CD14-positive monocyte (primary cell): Measurements from ENCODE around the gene GLI1. TPM values are rescaled to one million over a fixed set of nuclear protein-coding genes. Genes with fewer than 3 reads are reported as not detected.

ENCODE experiments used
- DNase-seq, 3 donors: peaks; one replicate each; pipeline ENCODE4 v3.0.0-alpha.2; 2011 to 2022
- H2AFZ ChIP-seq: 2 replicates; pipeline ENCODE4 v1.6.0; 2012; ENCODE audit warnings: mild to moderate bottlenecking, low read depth, low read length, inconsistent platforms; ENCODE audit not compliant: insufficient read depth, poor library complexity, severe bottlenecking
- H3K27ac ChIP-seq, 2 donors: 1 replicate in 1 of 2; 2 replicates in 1 of 2; pipeline ENCODE4 v1.5.1; 2012 to 2013; ENCODE audit warnings: low read length in 2 of 2, control low read depth in 1 of 2, inconsistent platforms in 1 of 2, low read depth in 1 of 2, mild to moderate bottlenecking in 1 of 2
- H3K27me3 ChIP-seq, 2 donors: one replicate each; pipeline versions ENCODE4 v1.6.0 to v1.6.1; 2011 to 2013; ENCODE audit warnings: low read length in 2 of 2; ENCODE audit not compliant: control insufficient read depth in 2 of 2, insufficient read depth in 2 of 2
- H3K36me3 ChIP-seq, 2 donors: replicated peaks in 1 of 2; 1 replicate in 1 of 2; 2 replicates in 1 of 2; pipeline versions ENCODE4 v1.5.1 to v1.6.1; 2012 to 2013; ENCODE audit warnings: low read length in 2 of 2, control low read depth in 1 of 2, inconsistent platforms in 1 of 2, mild to moderate bottlenecking in 1 of 2; ENCODE audit not compliant: insufficient read depth in 2 of 2, control insufficient read depth in 1 of 2
- H3K4me1 ChIP-seq, 2 donors: 1 replicate in 1 of 2; 2 replicates in 1 of 2; pipeline versions ENCODE4 v1.5.1 to v1.6.1; 2012 to 2013; ENCODE audit warnings: low read length in 2 of 2, control low read depth in 1 of 2, inconsistent platforms in 1 of 2, mild to moderate bottlenecking in 1 of 2, moderate library complexity in 1 of 2; ENCODE audit not compliant: insufficient read depth in 2 of 2, control insufficient read depth in 1 of 2
- H3K4me2 ChIP-seq: replicated peaks from 2 replicates; pipeline ENCODE3; 2012; ENCODE audit warnings: low read length, moderate library complexity, mild to moderate bottlenecking; ENCODE audit not compliant: poor library complexity, severe bottlenecking; ENCODE audit errors: extremely low read depth
- H3K4me3 ChIP-seq, 3 experiments: fragments of 200-600 bp in 1 of 3; sonication (generic) in 1 of 3; replicated peaks in 1 of 3; 1 replicate in 2 of 3; 2 replicates in 1 of 3; pipeline ENCODE4 v1.5.1; 2011 to 2013; ENCODE audit warnings: low read length in 3 of 3, mild to moderate bottlenecking in 3 of 3, control low read depth in 2 of 3, low read depth in 2 of 3, inconsistent platforms in 1 of 3, moderate library complexity in 1 of 3
- H3K79me2 ChIP-seq: 2 replicates; pipeline ENCODE4 v1.6.0; 2012; ENCODE audit warnings: mild to moderate bottlenecking, control low read depth, inconsistent platforms, low read length, moderate library complexity; ENCODE audit not compliant: insufficient read depth
- H3K9ac ChIP-seq: 2 replicates; pipeline ENCODE4 v1.6.0; 2017; ENCODE audit warnings: low read length, mild to moderate bottlenecking; ENCODE audit not compliant: insufficient read depth, poor library complexity, severe bottlenecking
- H3K9me3 ChIP-seq, 2 donors: replicated peaks in 1 of 2; 1 replicate in 1 of 2; 2 replicates in 1 of 2; pipeline versions ENCODE4 v1.5.1 to v1.6.1; 2012 to 2013; ENCODE audit warnings: low read length in 2 of 2, control low read depth in 1 of 2; ENCODE audit not compliant: control insufficient read depth in 1 of 2, insufficient read depth in 1 of 2
- H4K20me1 ChIP-seq: 2 replicates; pipeline ENCODE4 v1.6.0; 2012; ENCODE audit warnings: mild to moderate bottlenecking, low read length, control low read depth, moderate library complexity; ENCODE audit not compliant: insufficient read depth
- H3K27ac Mint-ChIP-seq, 7 donors: one replicate each; pipeline ENCODE4 v1.8.0; 2020; ENCODE audit warnings: mild to moderate bottlenecking in 7 of 7, mixed read lengths in 7 of 7, moderate library complexity in 6 of 7, inconsistent platforms in 2 of 7
- H3K27me3 Mint-ChIP-seq, 3 donors: one replicate each; pipeline ENCODE4 v1.8.0; 2021 to 2022; ENCODE audit warnings: low read depth in 3 of 3, mild to moderate bottlenecking in 3 of 3, mixed read lengths in 3 of 3, moderate library complexity in 3 of 3, inconsistent platforms in 1 of 3
- H3K36me3 Mint-ChIP-seq, 2 donors: one replicate each; pipeline ENCODE4 v1.8.0; 2020; ENCODE audit warnings: mixed read lengths in 2 of 2, inconsistent platforms in 1 of 2, mild to moderate bottlenecking in 1 of 2
- H3K4me1 Mint-ChIP-seq: one replicate; pipeline ENCODE4 v1.8.0; 2020; ENCODE audit warnings: mild to moderate bottlenecking, mixed read lengths
- H3K4me3 Mint-ChIP-seq, 2 donors: one replicate each; pipeline ENCODE4 v1.8.0; 2020; ENCODE audit warnings: mild to moderate bottlenecking in 2 of 2, mixed read lengths in 2 of 2, moderate library complexity in 1 of 2
- H3K9me3 Mint-ChIP-seq, 7 donors: one replicate each; pipeline ENCODE4 v1.8.0; 2020 to 2022; ENCODE audit warnings: mixed read lengths in 7 of 7, mild to moderate bottlenecking in 6 of 7, moderate library complexity in 6 of 7, inconsistent platforms in 2 of 7
- WGBS: methylation state at CpG from one replicate; pipeline ENCODE4 v1.1.5; 2013; ENCODE audit warnings: missing lambda C conversion rate; ENCODE audit not compliant: insufficient coverage; 5-methylcytosine and 5-hydroxymethylcytosine counted together
- intact Hi-C, 2 donors: fragments of 100-400 bp; cut with micrococcal nuclease; formaldehyde crosslinking; loops; one replicate each; pipeline versions ENCODE4 v1.15.0 to v1.15.1; 2023
- polyA plus RNA-seq, 3 donors: library from polyadenylated mRNA; depleted of rRNA in 1 of 3; unstranded in 2 of 3; stranded (reverse) in 1 of 3; fragments of 300-500 nt in 2 of 3; fragments of >200 nt in 1 of 3; fragmentation: Illumina TruSeq in 2 of 3; gene quantifications; 1 replicate in 2 of 3; 2 replicates in 1 of 3; pipeline ENCODE4 v1.2.3, GENCODE V29; 2012 to 2021
- TF ChIP-seq, protein P1 (sequence below): fragments of 200-600 bp; IDR thresholded peaks from one replicate; pipeline ENCODE4 v1.8.0; 2022; ENCODE audit warnings: antibody characterized with exemption, mild to moderate bottlenecking

Gene GLI1
- polyA plus RNA-seq, 3 donors: 0.05 TPM; not detected in 2

DNA sequence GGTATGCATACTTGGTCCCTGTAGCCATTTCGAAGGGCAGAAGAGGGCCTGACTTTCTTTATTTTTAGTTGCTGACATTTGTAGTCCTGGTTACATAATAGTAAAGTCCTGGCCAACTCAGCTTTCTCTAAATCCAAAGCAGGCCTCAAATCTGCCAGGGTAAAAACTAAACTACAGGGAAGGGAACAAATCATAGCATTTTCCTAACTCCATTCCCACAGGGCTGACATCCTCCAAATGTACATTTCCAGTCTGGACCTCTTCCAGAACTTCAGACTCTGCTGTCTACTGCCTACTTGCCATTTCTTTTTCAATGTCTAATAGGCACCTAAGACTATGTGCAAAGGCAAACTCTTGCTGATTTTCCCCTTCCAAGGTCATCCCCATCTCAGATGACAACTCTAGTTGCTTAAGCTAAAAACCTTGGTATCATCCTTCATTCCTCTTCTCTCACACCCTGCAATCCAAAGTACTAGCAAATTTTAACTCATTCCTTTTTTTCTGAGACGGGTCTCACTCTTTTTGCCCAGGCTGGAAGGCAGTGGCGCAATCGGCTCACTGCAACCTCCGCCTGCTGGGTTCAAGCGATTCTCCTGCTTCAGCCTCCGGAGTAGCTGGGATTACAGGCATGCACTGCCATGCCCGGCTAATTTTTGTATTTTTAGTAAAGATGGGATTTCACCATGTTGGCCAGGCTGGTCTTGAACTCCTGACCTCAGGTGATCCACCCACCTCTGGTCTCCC is 58.8 kb downstream of the GLI1 start:
- Mint-ChIP-seq H3K4me3 (peak overlapping the region; percentile 96 to 97), H3K27ac (peak overlapping the region in 5 of 7 donors; percentile 66 to 100 (median 74)), H3K27me3 (peaks cover 0 to 1% (median 0%) of the 10 kb centered on the region in 3 donors), H3K36me3 (peaks cover 55% of the 10 kb centered on the region in 2 donors), H3K9me3 (peaks cover 0 to 2% (median 0%) of the 10 kb centered on the region in 7 donors), H3K4me1 (peaks cover 33% of the 10 kb centered on the region)
- DNase-seq: no peak
- Histone ChIP-seq H3K4me1 (peaks cover 38 to 39% of the 10 kb centered on the region in 2 donors), H3K27ac (peak overlapping the region in 1 of 2 donors; percentile 98), H3K27me3 (no peaks in the 10 kb centered on the region), H3K36me3 (peaks cover 44 to 49% of the 10 kb centered on the region in 2 donors), H3K79me2 (peaks cover 41% of the 10 kb centered on the region), H3K4me3 (peak overlapping the region in 1 of 3 experiments; percentile 96), H2AFZ (no peak overlapping the region), H3K9me3 (no peaks in the 10 kb centered on the region), H4K20me1 (peaks cover 61% of the 10 kb centered on the region), H3K4me2 (peak overlapping the region; percentile 95), H3K9ac (no peak overlapping the region)
- 66% methylated on average over 3 of the region's 8 CpGs for WGBS
- TF ChIP-seq, protein P1, sequence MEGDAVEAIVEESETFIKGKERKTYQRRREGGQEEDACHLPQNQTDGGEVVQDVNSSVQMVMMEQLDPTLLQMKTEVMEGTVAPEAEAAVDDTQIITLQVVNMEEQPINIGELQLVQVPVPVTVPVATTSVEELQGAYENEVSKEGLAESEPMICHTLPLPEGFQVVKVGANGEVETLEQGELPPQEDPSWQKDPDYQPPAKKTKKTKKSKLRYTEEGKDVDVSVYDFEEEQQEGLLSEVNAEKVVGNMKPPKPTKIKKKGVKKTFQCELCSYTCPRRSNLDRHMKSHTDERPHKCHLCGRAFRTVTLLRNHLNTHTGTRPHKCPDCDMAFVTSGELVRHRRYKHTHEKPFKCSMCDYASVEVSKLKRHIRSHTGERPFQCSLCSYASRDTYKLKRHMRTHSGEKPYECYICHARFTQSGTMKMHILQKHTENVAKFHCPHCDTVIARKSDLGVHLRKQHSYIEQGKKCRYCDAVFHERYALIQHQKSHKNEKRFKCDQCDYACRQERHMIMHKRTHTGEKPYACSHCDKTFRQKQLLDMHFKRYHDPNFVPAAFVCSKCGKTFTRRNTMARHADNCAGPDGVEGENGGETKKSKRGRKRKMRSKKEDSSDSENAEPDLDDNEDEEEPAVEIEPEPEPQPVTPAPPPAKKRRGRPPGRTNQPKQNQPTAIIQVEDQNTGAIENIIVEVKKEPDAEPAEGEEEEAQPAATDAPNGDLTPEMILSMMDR: no peak
- intact Hi-C loops: no loop called here

DNA sequence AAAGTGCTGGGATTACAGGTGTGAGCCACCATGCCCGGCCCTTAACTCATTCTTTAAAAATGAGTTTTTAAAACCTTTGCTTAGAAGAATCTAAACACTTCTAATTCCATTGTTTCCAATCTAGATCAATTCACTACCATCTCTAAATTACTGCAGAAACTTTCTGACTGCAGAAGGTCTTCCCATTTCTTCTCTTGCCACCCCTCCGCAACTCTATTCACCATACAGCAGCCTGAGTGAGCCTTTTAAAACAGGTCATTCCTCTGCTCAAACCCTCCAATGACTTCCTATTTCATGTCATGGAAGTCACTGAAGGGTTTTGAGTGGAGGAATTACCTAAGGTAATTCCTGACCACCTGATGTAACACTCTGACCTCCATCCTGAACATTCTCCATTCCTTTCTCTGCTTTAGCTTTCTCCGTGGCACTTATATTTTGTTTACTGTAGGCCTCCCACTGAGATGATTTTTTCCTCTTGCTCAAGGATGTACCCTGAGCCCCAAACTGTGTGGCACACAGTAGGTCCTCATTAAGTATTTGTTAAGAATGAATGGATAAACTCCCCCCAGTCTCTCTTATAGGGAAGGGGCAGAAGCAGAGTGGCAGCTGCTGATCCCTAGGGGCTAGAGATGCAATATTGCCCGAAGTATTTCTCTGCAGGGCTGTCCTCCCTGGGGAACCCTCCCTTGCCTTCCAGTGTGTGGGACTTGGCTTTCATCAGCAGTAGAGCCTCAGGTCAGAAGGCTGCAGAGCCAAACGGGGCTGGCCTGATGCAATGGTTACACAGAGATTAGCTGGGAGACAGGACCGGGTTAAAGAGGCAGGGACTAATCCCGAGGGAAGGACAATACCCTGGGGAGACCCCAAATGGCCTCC is 59.6 kb downstream of the GLI1 start:
- Histone ChIP-seq H3K27ac (peak overlapping the region; percentile 97 to 98), H3K4me2 (peak overlapping the region; percentile 95), H3K27me3 (no peaks in the 10 kb centered on the region), H3K9me3 (no peaks in the 10 kb centered on the region), H4K20me1 (peaks cover 69% of the 10 kb centered on the region), H3K36me3 (peaks cover 42 to 43% of the 10 kb centered on the region in 2 donors), H2AFZ (no peak overlapping the region), H3K79me2 (peaks cover 49% of the 10 kb centered on the region), H3K4me3 (peak overlapping the region; percentile 70 to 96 (median 89)), H3K4me1 (peaks cover 46 to 47% of the 10 kb centered on the region in 2 donors), H3K9ac (peak overlapping the region; percentile 97)
- Mint-ChIP-seq H3K4me3 (peak overlapping the region; percentile 96 to 97), H3K27me3 (peaks cover 0 to 1% (median 0%) of the 10 kb centered on the region in 3 donors), H3K9me3 (peaks cover 0 to 2% (median 0%) of the 10 kb centered on the region in 7 donors), H3K27ac (peak overlapping the region; percentile 99 to 100 (median 99)), H3K4me1 (peaks cover 41% of the 10 kb centered on the region), H3K36me3 (peaks cover 51 to 52% of the 10 kb centered on the region in 2 donors)
- TF ChIP-seq, protein P1: no peak
- 13% methylated on average over 5 of the region's 7 CpGs for WGBS
- DNase-seq: peak in 1 of 3 donors; percentile 19
- intact Hi-C loops: no loop called here
